Lung (tissue), 12 donors: Measurements from ENCODE around the gene ASS1. TPM values are rescaled to one million over a fixed set of nuclear protein-coding genes. Genes with fewer than 3 reads are reported as not detected.

Experiments used
- ATAC-seq: fragments of 200-7000 bp; cut with Tn5 transposase; one replicate; pipeline ENCODE4 v1.9.1; 2020; ENCODE audit warnings: moderate number of reproducible peaks; ENCODE audit not compliant: insufficient read depth, low FRiP score
- DNase-seq, 3 donors: peaks; one replicate each; pipeline ENCODE4 v3.0.0-alpha.2; 2013 to 2017
- H3K27ac ChIP-seq, 2 donors: one replicate each; pipeline ENCODE4 v1.5.1; 2013; ENCODE audit warnings: mild to moderate bottlenecking in 2 of 2, moderate library complexity in 2 of 2, control low read depth in 1 of 2, inconsistent platforms in 1 of 2, low read depth in 1 of 2, low read length in 1 of 2
- H3K27me3 ChIP-seq, 3 donors: one replicate each; pipeline ENCODE4 v1.5.1; 2013; ENCODE audit warnings: low read length in 2 of 3; ENCODE audit not compliant: control insufficient read depth in 3 of 3, insufficient read depth in 3 of 3
- H3K36me3 ChIP-seq, 4 donors: one replicate each; pipeline ENCODE4 v1.5.1; 2013; ENCODE audit warnings: low read length in 4 of 4, mild to moderate bottlenecking in 1 of 4, moderate library complexity in 1 of 4; ENCODE audit not compliant: control insufficient read depth in 4 of 4, insufficient read depth in 4 of 4
- H3K4me1 ChIP-seq, 5 donors: one replicate each; pipeline ENCODE4 v1.5.1; 2013; ENCODE audit warnings: low read length in 5 of 5, mild to moderate bottlenecking in 2 of 5, moderate library complexity in 1 of 5; ENCODE audit not compliant: control insufficient read depth in 5 of 5, insufficient read depth in 5 of 5
- H3K4me3 ChIP-seq: one replicate; pipeline ENCODE4 v1.5.1; 2013; ENCODE audit warnings: mild to moderate bottlenecking, control low read depth, moderate library complexity
- H3K9ac ChIP-seq, 2 donors: one replicate each; pipeline ENCODE4 v1.5.1; 2013; ENCODE audit warnings: low read length in 2 of 2, control low read depth in 1 of 2; ENCODE audit not compliant: insufficient read depth in 1 of 2
- H3K9me3 ChIP-seq, 4 donors: one replicate each; pipeline ENCODE4 v1.5.1; 2013; ENCODE audit warnings: low read length in 3 of 4, mild to moderate bottlenecking in 1 of 4, moderate library complexity in 1 of 4; ENCODE audit not compliant: control insufficient read depth in 4 of 4, insufficient read depth in 3 of 4
- CTCF ChIP-seq: IDR thresholded peaks from 2 replicates; pipeline ENCODE4 v1.5.1; 2012; ENCODE audit warnings: mild to moderate bottlenecking; ENCODE audit errors: control extremely low read depth, extremely low read depth
- WGBS, 2 donors: extraction: QIAGEN DNeasy Blood & Tissue Kit; methylation state at CpG; one replicate each; pipeline ENCODE4 v1.1.7; 2013; 5-methylcytosine and 5-hydroxymethylcytosine counted together
- polyA plus RNA-seq, 2 donors: library from polyadenylated mRNA; stranded (reverse); fragments of 200-250 nt; gene quantifications; one replicate each; pipeline ENCODE4 v1.2.1, GENCODE V29; 2013
- total RNA-seq, 2 donors: library from RNA; depleted of rRNA in 1 of 2; stranded (reverse); fragments of >200 nt in 1 of 2; gene quantifications; one replicate each; pipeline ENCODE4 v1.2.1, GENCODE V29; 2014 to 2021
- donor health status: control.
- donor health status: control.
- donor health status: Bipolar disorder and iron deficiency.
- donor health status: healthy.
- donor health status: DM: yes; HTN: yes; CAD: no.

Gene ASS1
- total and polyA plus RNA-seq, 4 donors, result 51.2 to 165 (median 112) TPM

DNA sequence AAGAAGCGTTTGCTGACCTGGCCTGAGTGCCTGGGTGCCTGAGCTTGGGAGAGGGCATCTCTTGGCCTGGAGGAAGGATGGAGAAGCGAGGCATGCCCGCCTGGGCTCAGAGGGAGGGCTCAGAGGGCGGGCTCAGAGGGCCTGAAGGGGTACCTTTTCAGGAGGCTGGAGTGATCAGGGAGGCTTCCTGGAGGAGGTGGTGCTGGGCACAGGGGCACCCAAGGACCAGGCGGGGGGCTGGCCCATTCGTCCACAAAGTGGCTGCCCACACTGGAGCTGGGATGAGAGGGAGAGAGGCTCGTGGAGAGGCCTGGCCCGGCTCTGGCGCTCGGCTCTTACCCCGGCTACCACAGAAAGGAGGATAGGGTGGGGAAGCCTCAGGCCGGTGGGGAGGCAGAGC lies 32.8 kb downstream of the ASS1 start:
- H3K4me3 ChIP-seq, result no peak overlapping the region
- DNase-seq, result no peak
- no peak for ATAC-seq
- peaks cover 0 to 10% (median 0%) of the 10 kb centered on the region in 5 donors for H3K4me1 ChIP-seq
- H3K9me3 ChIP-seq, result no peaks in the 10 kb centered on the region
- 92 to 94% methylated on average over 12 of the region's 12 CpGs for WGBS, 2 donors
- TF ChIP-seq CTCF, result no peak
- H3K36me3 ChIP-seq, result peaks cover 0 to 9% (median 0%) of the 10 kb centered on the region in 4 donors
- no peak overlapping the region for H3K27ac ChIP-seq
- H3K27me3 ChIP-seq, result peaks cover 0 to 3% (median 3%) of the 10 kb centered on the region in 3 donors
- H3K9ac ChIP-seq, result no peak overlapping the region

GRCh38 chr9:130478152-130478551 lies 33.4 kb downstream of the ASS1 start:
- DNase-seq (no peak), ATAC-seq (no peak)
- H3K4me3 ChIP-seq, result no peak overlapping the region
- H3K36me3 ChIP-seq, result peaks cover 0 to 9% (median 0%) of the 10 kb centered on the region in 4 donors
- 86 to 95% methylated on average over 9 of the region's 9 CpGs for WGBS, 2 donors
- no peak overlapping the region for H3K9ac ChIP-seq
- H3K27me3 ChIP-seq, result peaks cover 0 to 5% (median 0%) of the 10 kb centered on the region in 3 donors
- H3K27ac ChIP-seq, result no peak overlapping the region
- H3K4me1 ChIP-seq, result peaks cover 0 to 10% (median 0%) of the 10 kb centered on the region in 5 donors
- TF ChIP-seq CTCF, result no peak
- no peaks in the 10 kb centered on the region for H3K9me3 ChIP-seq

GRCh38 chr9:130478736-130479575 lies 34.2 kb downstream of the ASS1 start:
- Histone ChIP-seq H3K4me1 (peaks cover 0 to 17% (median 0%) of the 10 kb centered on the region in 5 donors), H3K4me3 (no peak overlapping the region)
- 85 to 87% methylated on average over 35 of the region's 35 CpGs for WGBS, 2 donors

More at GRCh38 chr9:130478736-130479575, 34.2 kb downstream of the ASS1 start:
- ATAC-seq (no peak), DNase-seq (peak in 1 of 3 donors; percentile 14)
- Histone ChIP-seq H3K36me3 (peaks cover 0 to 9% (median 0%) of the 10 kb centered on the region in 4 donors), H3K9ac (no peak overlapping the region), H3K9me3 (no peaks in the 10 kb centered on the region), H3K27ac (no peak overlapping the region), H3K27me3 (peaks cover 0 to 9% (median 0%) of the 10 kb centered on the region in 3 donors)
- no peak for TF ChIP-seq CTCF
